ENCODE measurements around the gene CRYL1. TPM values are rescaled to one million over a fixed set of nuclear protein-coding genes. Genes with fewer than 3 reads are reported as not detected.

The CRYL1 gene
- total and polyA plus RNA-seq, 9 of the 15 experiments (the other 6 are each of a cell fraction or from before 2014, with no cell fraction given) = 1.0 to 6.9 (median 2.4) TPM

DNA sequence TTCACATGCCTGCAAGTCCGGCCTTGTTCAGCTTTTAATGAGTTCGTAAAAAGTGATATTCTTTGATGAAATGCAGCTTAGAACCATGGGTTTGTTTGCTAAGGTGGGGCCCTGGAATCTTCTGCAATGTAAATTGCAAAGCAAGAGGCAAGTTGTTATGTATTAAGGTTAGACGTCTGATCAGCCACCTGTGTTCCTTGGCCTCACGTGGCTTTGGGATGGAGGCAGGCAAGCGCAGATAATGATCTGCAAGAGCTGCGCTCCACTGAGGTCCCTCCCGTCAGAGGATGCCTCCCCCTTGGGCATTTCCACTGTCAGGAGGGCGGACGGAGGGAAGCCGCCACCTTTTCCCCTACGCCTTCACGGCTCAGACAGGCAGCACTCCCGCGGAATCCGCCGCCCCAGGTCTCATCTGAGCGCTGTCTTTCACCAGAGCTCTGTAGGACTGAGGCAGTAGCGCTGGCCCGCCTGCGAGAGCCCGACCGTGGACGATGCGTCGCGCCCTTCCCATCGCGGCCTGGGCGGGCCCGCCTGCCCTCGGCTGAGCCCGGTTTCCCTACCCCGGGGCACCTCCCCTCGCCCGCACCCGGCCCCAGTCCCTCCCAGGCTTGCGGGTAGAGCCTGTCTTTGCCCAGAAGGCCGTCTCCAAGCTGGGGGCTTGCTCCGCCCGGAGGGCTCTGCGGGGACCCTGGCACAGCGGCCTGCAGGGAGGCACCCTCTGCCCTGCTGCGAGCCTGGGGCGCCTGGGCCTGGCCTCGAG is 110.9 kb downstream of the CRYL1 start:
- Histone ChIP-seq H3K36me3 (ENCODE audit: control insufficient read depth, insufficient read depth, low read length) (no peaks in the 10 kb centered on the region), H3K4me1 (replicated peaks in 1 of 2; ENCODE audit: control insufficient read depth in 2 of 2, insufficient read depth in 2 of 2, low read length in 2 of 2) (peaks cover 0 to 9% of the 10 kb centered on the region in 2 experiments; a peak in 1 of 5 replicates), H2AFZ (ENCODE audit: low read depth, low read length) (no peak overlapping the region), H3K9me1 (ENCODE audit: control insufficient read depth, insufficient read depth, low read length) (no peaks in the 10 kb centered on the region), H3K9me3 (replicated peaks; ENCODE audit: control insufficient read depth, insufficient read depth, low read depth, low read length) (no peaks in the 10 kb centered on the region), H3K79me2 (ENCODE audit: control insufficient read depth, insufficient read depth, low read length) (no peaks in the 10 kb centered on the region), H3K4me3 (no peak overlapping the region), H3K4me2 (ENCODE audit: insufficient read depth, low read length) (no peak overlapping the region), H3K27ac (ENCODE audit: extremely low read depth, low read depth, low read length) (no peak overlapping the region), H4K20me1 (replicated peaks; ENCODE audit: control insufficient read depth, insufficient read depth, low read length) (no peaks in the 10 kb centered on the region), H3K9ac (ENCODE audit: insufficient read depth in 1 of 2, low read depth in 2 of 2, low read length in 2 of 2) (no peak overlapping the region), H3K27me3 (ENCODE audit: control insufficient read depth in 2 of 2, insufficient read depth in 2 of 2, low read length in 2 of 2) (peaks cover 4 to 37% of the 10 kb centered on the region in 2 experiments; a peak in 3 of 5 replicates)
- TF ChIP-seq ZNF232 (CRISPR knock-in tag; IDR thresholded peaks at IDR 0.05) (no peak), KAT8 (IDR thresholded peaks at IDR 0.05; ENCODE audit: low read depth) (no peak), CREBBP (IDR thresholded peaks at IDR 0.05; ENCODE audit: low read depth, low read length) (no peak), SP2 (IDR thresholded peaks at IDR 0.05; ENCODE audit: extremely low read depth, low read depth, low read length, poor library complexity, severe bottlenecking) (no peak), XRCC5 (IDR thresholded peaks at IDR 0.05; ENCODE audit: low read depth, low read length) (no peak), CHCHD3 (CRISPR knock-in tag; IDR thresholded peaks at IDR 0.05) (no peak), ZNF175 (CRISPR knock-in tag; IDR thresholded peaks at IDR 0.05; ENCODE audit: low read depth) (no peak), ZBTB17 (CRISPR knock-in tag; IDR thresholded peaks at IDR 0.05) (no peak), MYC (IDR thresholded peaks at IDR 0.05; ENCODE audit: low read depth, low read length) (no peak), MYC (CRISPR knock-in tag; IDR thresholded peaks at IDR 0.05; ENCODE audit: borderline replicate concordance, low read depth) (no peak)
- TF ChIP-seq, protein P1, sequence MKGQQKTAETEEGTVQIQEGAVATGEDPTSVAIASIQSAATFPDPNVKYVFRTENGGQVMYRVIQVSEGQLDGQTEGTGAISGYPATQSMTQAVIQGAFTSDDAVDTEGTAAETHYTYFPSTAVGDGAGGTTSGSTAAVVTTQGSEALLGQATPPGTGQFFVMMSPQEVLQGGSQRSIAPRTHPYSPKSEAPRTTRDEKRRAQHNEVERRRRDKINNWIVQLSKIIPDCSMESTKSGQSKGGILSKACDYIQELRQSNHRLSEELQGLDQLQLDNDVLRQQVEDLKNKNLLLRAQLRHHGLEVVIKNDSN (CRISPR knock-in tag; IDR thresholded peaks at IDR 0.05) = no peak
- in situ Hi-C loops (cut with MboI) = no loop called here
- BruUV-seq (replicated peaks) = no TSS peak
- intact Hi-C loops (cut with micrococcal nuclease) = no loop called here
- 17% methylated on average over 27 of the region's 45 CpGs for WGBS (ENCODE audit: insufficient coverage, low coverage, missing lambda C conversion rate)
- DNase-seq (ENCODE audit: extremely low read depth in 1 of 4, low spot score in 3 of 4) = no peak
- ChIA-PET POLR2A (no interaction called here), CTCF (ENCODE audit: low intra/inter-chr PET ratio) (no interaction called here)
- FAIRE-seq = no peak
- no peak for ATAC-seq

Data from K562 (cell line).